ENCODE results near the gene SLC1A1. TPM values are rescaled to one million over a fixed set of nuclear protein-coding genes. Genes with fewer than 3 reads are reported as not detected.

The SLC1A1 gene
- total RNA-seq, 1 experiment from 2014 or later: 0.05 TPM

DNA sequence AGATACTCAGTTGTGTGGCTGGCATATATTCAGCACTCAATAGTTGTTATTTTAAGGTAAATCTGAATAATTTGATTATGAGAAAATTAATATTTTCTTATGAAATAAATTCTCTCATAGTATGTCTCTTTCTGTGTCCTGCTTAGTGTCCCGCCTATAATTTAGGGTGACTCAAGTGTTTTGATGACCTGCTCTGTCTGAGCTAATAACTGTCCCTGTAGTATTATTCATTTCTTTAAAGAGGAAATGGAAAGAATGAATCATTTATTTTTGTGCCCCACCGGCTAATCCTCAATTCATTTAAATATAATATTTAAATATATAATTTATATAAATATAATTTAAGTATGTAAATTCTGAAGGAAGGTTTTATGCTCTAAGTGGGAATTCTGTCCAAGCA lies 4.1 kb downstream of the SLC1A1 start:
- H3K9me3 ChIP-seq (ENCODE audit: control insufficient read depth, insufficient read depth, low read depth, low read length): no peaks in the 10 kb centered on the region
- H3K27me3 ChIP-seq (ENCODE audit: control insufficient read depth, insufficient read depth, low read length): no peaks in the 10 kb centered on the region
- no peaks in the 10 kb centered on the region; the same call in 1 of the 2 replicates for H3K36me3 ChIP-seq (ENCODE audit: control insufficient read depth, insufficient read depth, low read length)
- no peak overlapping the region for H3K4me3 ChIP-seq (ENCODE audit: low read depth in 2 of 2, low read length in 2 of 2)
- in situ Hi-C loops (cut with HindIII; ENCODE audit: low pct_unique_long_range_greater_than_20kb, low sequenced_read_pairs): no loop called here
- ATAC-seq (no peak), DNase-seq (ENCODE audit: low read depth, low spot score) (no peak)
- H3K4me1 ChIP-seq (ENCODE audit: control insufficient read depth, insufficient read depth, low read length): no peaks in the 10 kb centered on the region
- TF ChIP-seq TCF7L2 (IDR thresholded peaks at IDR 0.05; ENCODE audit: low read depth, low read length) (no peak), SIN3A (IDR thresholded peaks at IDR 0.05; ENCODE audit: borderline replicate concordance, insufficient read depth, low read depth, low read length) (no peak), POLR2AphosphoS5 (IDR thresholded peaks at IDR 0.05; ENCODE audit: low read depth, low read length) (no peak), REST (IDR thresholded peaks at IDR 0.05; ENCODE audit: insufficient read depth in 1 of 2, low read depth in 2 of 2, low read length in 1 of 2) (no peak), CTCF (IDR thresholded peaks at IDR 0.05) (no peak)
- CTCF ChIA-PET: no interaction called here
- BruUV-seq (replicated peaks): no TSS peak
- intact Hi-C loops (cut with micrococcal nuclease; ENCODE audit: unreplicated experiment): no loop called here
- POLR2A ChIA-PET: no interaction called here
- H3K27ac ChIP-seq (ENCODE audit: low read length): no peak overlapping the region

DNA sequence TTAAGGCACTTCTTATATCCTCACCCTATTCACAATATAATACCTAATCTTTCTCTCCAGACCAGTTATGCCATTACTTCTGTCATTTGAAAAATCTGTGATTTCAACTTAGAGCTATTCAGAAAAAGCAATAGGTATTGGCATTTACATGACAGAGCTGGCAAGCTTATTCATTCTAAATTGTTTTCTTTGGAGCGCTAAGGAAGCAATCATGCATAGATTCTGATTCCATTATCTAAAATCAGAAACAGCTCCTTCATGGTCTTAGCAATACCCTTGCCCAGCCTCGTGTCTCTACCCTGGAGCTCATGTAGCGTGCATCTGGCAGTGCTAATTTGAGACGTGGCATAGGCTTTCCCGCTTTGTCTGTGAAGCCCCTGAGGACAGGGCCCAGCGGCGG lies 4.5 kb downstream of the SLC1A1 start:
- no TSS peak for BruUV-seq (replicated peaks)
- CTCF ChIA-PET: no interaction called here

More for the DNA sequence above, 4.5 kb downstream of the SLC1A1 start:
- POLR2A ChIA-PET: no interaction called here
- intact Hi-C loops (cut with micrococcal nuclease; ENCODE audit: unreplicated experiment) (no loop called here), in situ Hi-C loops (cut with HindIII; ENCODE audit: low pct_unique_long_range_greater_than_20kb, low sequenced_read_pairs) (no loop called here)
- DNase-seq (ENCODE audit: low read depth, low spot score) (no peak), ATAC-seq (no peak)
- H3K27ac ChIP-seq (ENCODE audit: low read length): no peak overlapping the region
- H3K9me3 ChIP-seq (ENCODE audit: control insufficient read depth, insufficient read depth, low read depth, low read length): no peaks in the 10 kb centered on the region
- no peaks in the 10 kb centered on the region for H3K27me3 ChIP-seq (ENCODE audit: control insufficient read depth, insufficient read depth, low read length)
- no peaks in the 10 kb centered on the region for H3K4me1 ChIP-seq (ENCODE audit: control insufficient read depth, insufficient read depth, low read length)
- H3K4me3 ChIP-seq (ENCODE audit: low read depth in 2 of 2, low read length in 2 of 2): no peak overlapping the region
- TF ChIP-seq TCF7L2 (IDR thresholded peaks at IDR 0.05; ENCODE audit: low read depth, low read length) (no peak), POLR2AphosphoS5 (IDR thresholded peaks at IDR 0.05; ENCODE audit: low read depth, low read length) (no peak), CTCF (IDR thresholded peaks at IDR 0.05) (no peak), REST (IDR thresholded peaks at IDR 0.05; ENCODE audit: insufficient read depth in 1 of 2, low read depth in 2 of 2, low read length in 1 of 2) (no peak), SIN3A (IDR thresholded peaks at IDR 0.05; ENCODE audit: borderline replicate concordance, insufficient read depth, low read depth, low read length) (no peak)
- H3K36me3 ChIP-seq (ENCODE audit: control insufficient read depth, insufficient read depth, low read length): no peaks in the 10 kb centered on the region; the same call in 1 of the 2 replicates

Measured in Panc1 (cell line).